Amniotic epithelial cell (primary cell): ENCODE data around the gene TTYH2.
"Not testable (repeated sequence)": the region's sequence is repeated elsewhere in the genome, so short reads cannot be mapped to it uniquely, and the experiment has no call there.

Experiments
- DNase-seq: peaks from one replicate; pipeline ENCODE4 v3.0.0-alpha.2; 2010; ENCODE audit warnings: low read depth

TTYH2 gene

GRCh38 chr17:74212913-74213791, at the start of gene TTYH2:
TSS of gene TTYH2 (plus strand) at chr17:74213571. CDS start at chr17:74213588, 17 bp downstream.
- peak; percentile 74 for DNase-seq

- no peak for DNase-seq
These were observed 49.5 kb upstream of the TTYH2 start for GRCh38 chr17:74163836-74164235.

GRCh38 chr17:74164446-74165045, 48.8 kb upstream of the TTYH2 start:
- no peak for DNase-seq

- DNase-seq = no peak
These were observed 47.5 kb upstream of the TTYH2 start for GRCh38 chr17:74165797-74166365.

- no peak for DNase-seq
These were observed 42.4 kb upstream of the TTYH2 start for GRCh38 chr17:74170924-74171323.

DNA sequence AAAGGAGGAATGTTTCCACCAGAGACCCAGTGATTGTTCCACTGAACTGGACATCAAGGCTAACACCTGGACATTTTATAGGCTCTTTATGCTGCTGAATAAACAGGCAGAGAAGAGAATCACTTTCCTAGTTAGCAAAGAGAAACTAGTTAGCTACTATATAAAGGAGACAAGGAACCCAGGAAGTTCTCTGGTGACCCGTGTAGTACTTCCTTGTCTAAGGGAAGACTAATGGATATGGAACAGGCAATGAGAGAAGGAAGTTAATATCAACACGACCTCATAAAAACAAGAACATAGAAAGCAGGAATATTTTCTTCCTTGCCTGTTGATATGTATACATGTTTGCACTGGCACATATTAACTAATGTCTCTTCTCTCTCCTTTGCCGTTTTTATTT, 40.7 kb upstream of the TTYH2 start:
- DNase-seq = no peak

- DNase-seq = peak; percentile 55
These were observed 36.8 kb upstream of the TTYH2 start for GRCh38 chr17:74176546-74177001.

DNA sequence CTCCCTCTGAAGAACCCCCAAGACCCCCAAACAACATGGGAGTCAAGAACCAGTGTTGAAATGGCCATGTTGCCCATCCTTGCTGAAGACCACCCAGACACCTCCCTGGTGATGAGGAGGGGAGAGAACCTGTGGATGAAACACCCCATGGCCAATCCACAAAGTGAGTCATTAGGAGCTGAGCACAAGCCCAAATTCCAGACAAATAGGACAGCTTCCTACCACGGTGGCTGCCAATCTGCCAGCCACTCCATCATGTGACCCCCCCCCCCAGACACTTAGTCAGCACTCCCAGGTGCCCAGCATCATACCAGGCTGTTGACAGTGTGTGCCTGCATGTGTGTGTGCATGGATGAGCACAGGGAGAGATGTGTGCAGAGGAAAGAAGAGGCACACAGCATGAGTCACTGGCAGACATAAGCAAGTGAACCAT, 36.3 kb upstream of the TTYH2 start:
- no peak for DNase-seq

DNA sequence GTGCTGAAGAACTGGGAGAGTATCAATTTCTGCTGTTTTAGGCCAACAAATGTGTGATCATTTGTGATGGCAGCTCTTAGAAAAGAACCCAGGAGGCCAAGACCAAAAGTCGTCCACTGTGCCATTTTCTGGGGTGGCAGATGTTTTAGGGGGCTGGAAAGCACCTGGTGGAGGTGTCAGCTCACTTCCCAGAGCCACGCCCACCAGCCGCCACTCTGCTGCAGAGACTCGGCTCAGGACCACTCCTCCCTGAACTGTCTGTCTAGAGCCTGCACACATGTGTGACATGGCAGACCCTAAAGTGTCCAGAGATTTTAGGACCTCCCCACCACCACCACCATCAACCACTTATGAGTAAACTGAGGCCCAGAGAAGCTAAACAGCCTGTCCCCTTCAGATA, 33.8 kb upstream of the TTYH2 start:
- no peak for DNase-seq

DNA sequence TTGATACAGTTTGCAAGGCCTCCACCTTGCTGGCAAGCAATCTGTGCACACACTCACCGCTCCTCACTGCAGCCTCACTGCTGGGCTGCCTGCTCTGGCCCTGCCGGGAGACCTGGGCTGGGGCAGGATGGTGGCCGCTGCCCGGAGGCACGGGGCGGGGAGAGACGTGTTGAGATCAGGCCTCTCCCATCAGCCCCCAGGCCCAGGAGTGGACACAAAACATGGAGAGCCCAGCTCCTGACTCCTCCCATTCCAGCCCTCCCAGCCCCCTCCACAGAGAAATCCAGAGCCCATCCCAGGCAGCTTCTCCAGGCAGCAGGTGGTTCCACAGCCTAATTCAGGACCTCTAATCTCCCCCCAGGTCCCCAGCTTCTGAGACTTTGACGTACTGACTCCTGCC, 33.0 kb upstream of the TTYH2 start:
- DNase-seq = no peak

GRCh38 chr17:74181341-74181740, 32.0 kb upstream of the TTYH2 start:
- DNase-seq = no peak

- no peak for DNase-seq
These were observed 31.2 kb upstream of the TTYH2 start for GRCh38 chr17:74182041-74182723.

GRCh38 chr17:74183411-74183810, 30.0 kb upstream of the TTYH2 start:
- no peak for DNase-seq

- no peak for DNase-seq
These were observed 27.7 kb upstream of the TTYH2 start for GRCh38 chr17:74185571-74186185.

DNA sequence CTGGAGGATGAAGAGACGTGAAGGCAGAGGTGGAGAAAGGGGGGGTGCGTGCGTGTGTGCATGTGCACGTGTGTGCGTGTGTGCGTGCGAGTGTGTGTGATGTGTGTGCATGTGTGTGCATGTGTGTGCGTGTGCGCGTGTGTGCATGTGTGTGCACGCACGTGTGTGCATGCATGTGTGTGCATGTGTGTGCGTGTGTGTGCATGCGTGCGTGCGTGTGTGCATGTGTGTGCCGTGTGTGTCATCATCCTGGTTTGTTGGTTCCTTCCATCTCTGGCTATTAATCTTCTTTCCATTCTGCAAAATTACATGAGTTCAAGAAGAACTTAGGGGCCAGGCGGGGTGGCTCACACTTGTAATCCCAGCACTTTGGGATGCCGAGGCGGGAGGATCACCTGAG, 26.9 kb upstream of the TTYH2 start:
- no peak for DNase-seq

DNA sequence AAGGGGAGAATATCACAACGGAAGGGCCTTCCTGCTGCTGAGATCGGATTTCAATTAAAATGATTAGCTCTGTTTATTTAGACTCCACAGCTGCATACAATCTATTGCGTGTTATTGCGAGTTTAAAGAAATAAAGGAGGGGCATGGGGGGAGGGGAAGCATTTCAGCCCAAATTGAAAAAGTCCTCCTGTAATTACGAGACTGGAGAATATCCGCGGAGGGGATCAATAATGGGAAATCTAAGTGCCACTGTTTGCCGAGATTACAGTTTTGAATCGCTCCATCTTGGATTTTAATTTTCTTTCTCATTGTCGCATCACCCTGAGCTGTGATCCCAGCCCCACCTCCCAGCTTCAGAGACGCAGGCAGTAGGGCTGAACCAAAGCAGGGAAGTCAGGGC, 25.6 kb upstream of the TTYH2 start:
- no peak for DNase-seq

DNA sequence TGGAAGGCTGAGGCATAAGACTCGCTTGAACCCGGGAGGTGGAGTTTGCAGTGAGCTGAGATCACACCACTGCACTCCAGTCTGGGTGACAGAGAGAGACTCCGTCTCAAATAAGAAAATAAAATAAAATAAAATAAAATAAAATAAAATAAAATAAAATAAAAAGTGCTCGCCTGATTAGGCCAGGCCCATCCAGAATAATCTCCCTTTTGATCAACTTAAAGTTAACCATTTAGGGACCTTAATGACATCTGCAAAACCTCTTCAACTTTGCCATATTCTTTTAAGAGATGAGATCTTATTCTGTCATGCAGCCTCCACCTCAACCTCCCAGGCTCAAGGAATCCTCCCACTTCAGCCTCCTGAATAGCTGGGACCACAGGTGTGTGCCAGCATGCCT, 24.7 kb upstream of the TTYH2 start:
- DNase-seq = not testable (repeated sequence)

DNA sequence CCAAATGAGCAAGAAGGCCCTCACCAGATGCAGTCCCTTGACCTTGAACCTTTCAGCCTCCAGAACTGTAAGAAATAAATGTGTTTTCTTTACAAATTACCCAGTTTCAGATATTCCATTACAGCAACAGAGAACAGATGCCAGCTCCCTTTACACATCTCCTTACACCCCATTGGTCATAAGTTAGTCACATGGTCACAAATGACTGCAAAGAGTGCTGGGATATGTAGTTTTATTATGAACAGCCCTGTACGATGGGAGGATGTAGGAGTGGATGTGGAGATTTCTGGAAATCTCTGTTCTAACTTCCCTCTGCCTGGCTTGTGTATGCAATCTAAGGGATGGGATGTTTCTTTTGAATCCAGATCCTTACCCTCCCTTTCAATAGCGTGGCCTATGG, 23.2 kb upstream of the TTYH2 start:
- DNase-seq = peak; percentile 66

DNA sequence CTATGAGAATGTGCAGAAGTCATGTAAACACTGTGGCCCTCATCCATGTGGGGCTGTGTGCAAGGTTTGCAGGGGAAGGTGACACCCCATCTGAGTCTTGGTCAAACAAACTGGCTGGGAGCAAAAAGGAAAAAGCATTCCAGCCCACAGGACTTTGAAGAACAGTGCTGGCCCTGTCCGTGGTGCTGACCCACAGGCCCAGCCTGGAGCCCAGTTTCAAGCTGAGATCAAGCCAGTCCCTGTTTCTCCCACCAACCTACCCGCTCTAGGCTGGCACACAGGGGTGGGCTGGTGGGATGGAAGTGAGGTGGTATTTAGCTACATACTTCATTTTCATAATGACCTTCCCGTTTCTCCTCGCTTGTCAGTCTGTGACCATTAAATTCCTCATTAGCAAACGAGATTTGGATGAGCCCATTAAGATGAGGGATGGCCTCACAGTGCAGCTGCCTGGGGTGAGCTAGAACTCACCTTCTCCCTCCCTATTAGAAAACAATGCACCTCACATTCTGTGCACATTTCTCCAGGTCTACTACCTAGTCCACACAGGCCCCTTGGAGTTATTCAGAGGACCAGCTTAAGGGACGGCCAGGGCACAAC, 22.5 kb upstream of the TTYH2 start:
- peak; percentile 27 for DNase-seq

GRCh38 chr17:74192950-74193781, 20.2 kb upstream of the TTYH2 start:
- no peak for DNase-seq

DNA sequence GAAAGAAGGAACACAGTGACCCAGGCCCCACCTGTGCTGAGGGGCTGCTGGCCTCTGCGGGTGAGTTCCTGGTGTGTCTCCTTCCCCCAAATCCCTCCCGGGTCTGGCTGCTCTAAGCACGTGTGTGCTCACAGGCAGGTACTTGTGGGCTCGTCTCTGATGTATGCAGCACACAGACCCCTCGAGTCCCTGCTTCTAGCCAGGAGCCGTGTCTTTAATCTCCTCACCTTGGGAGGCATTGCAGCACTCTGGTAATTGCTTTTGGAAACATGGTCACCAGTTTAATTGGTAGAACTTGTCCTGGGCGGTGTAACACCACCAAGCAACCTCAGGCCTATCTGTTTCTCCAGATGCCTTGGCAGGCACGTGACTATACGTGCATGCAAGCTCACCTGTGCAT, 18.7 kb upstream of the TTYH2 start:
- no peak for DNase-seq
